ENCODE data around the gene AGPAT2. TPM values are rescaled to one million over a fixed set of nuclear protein-coding genes. Genes with fewer than 3 reads are reported as not detected.

Gene AGPAT2
- total RNA-seq, 2 experiments from 2014 or later, result 3.6 to 4.0 TPM

DNA sequence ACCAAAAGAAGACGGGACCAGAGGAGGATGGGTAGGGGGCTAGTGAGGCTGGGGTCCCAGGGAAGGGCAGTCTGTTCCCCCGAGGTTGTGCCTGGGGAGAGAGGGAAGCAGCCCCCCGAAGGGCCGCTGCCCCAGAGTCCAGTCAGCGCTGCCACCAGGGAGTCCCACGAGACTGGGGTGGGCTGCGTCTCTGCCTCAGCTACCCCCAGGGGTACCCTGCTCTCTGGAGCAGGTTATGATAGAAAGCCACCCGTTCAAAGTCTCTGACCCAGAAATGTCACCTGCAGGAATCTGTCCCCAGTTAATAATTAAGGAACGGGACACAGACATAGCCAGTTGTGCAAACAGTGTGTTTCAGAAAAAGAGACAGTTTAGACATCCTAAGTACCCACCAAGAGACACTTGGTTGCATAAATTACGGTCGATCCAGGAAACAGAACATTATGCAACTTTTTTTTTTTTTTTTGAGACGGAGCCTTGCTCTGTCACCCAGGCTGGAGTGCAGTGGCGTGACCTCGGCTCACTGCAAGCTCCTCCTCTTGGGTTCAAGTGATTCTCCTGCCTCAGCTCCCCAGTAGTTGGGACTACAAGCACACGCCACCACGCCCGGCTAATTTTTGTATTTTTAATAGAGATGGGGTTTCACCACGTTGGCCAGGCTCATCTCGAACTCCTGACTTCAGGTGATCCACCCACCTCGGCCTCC lies 10.7 kb upstream of the AGPAT2 start:
- Histone ChIP-seq H3K27ac (ENCODE audit: low read depth in 1 of 2, low read length in 2 of 2) (no peak overlapping the region), H3K27me3 (ENCODE audit: control insufficient read depth in 1 of 2, insufficient read depth in 2 of 2, low read length in 2 of 2) (peaks cover 11 to 15% of the 10 kb centered on the region in 2 experiments), H3K4me1 (ENCODE audit: insufficient read depth, low read length) (peaks cover 20% of the 10 kb centered on the region), H3K36me3 (ENCODE audit: insufficient read depth, low read length) (no peaks in the 10 kb centered on the region), H3K9me3 (ENCODE audit: control insufficient read depth in 1 of 2, insufficient read depth in 1 of 2, low read length in 2 of 2) (peaks cover 0 to 16% of the 10 kb centered on the region in 2 experiments), H3K4me3 (ENCODE audit: low read length) (no peak overlapping the region)
- POLR2A ChIA-PET, result no interaction called here
- ATAC-seq (ENCODE audit: poor library complexity), result no peak
- peaks cover 37% of the 10 kb centered on the region for H3K27me3 Mint-ChIP-seq
- no peak overlapping the region for H3K4me3 Mint-ChIP-seq
- peaks cover 11% of the 10 kb centered on the region for H3K4me1 Mint-ChIP-seq (ENCODE audit: low read depth)
- no peak overlapping the region for H3K27ac Mint-ChIP-seq
- intact Hi-C loops (cut with DNase I, micrococcal nuclease), result no loop called here
- CTCF ChIA-PET, result no interaction called here
- H3K36me3 Mint-ChIP-seq (ENCODE audit: low read depth), result no peaks in the 10 kb centered on the region
- no peak for DNase-seq
- no peaks in the 10 kb centered on the region for H3K9me3 Mint-ChIP-seq
- TF ChIP-seq, protein P1, sequence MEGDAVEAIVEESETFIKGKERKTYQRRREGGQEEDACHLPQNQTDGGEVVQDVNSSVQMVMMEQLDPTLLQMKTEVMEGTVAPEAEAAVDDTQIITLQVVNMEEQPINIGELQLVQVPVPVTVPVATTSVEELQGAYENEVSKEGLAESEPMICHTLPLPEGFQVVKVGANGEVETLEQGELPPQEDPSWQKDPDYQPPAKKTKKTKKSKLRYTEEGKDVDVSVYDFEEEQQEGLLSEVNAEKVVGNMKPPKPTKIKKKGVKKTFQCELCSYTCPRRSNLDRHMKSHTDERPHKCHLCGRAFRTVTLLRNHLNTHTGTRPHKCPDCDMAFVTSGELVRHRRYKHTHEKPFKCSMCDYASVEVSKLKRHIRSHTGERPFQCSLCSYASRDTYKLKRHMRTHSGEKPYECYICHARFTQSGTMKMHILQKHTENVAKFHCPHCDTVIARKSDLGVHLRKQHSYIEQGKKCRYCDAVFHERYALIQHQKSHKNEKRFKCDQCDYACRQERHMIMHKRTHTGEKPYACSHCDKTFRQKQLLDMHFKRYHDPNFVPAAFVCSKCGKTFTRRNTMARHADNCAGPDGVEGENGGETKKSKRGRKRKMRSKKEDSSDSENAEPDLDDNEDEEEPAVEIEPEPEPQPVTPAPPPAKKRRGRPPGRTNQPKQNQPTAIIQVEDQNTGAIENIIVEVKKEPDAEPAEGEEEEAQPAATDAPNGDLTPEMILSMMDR (IDR thresholded peaks at IDR 0.05), result no peak

DNA sequence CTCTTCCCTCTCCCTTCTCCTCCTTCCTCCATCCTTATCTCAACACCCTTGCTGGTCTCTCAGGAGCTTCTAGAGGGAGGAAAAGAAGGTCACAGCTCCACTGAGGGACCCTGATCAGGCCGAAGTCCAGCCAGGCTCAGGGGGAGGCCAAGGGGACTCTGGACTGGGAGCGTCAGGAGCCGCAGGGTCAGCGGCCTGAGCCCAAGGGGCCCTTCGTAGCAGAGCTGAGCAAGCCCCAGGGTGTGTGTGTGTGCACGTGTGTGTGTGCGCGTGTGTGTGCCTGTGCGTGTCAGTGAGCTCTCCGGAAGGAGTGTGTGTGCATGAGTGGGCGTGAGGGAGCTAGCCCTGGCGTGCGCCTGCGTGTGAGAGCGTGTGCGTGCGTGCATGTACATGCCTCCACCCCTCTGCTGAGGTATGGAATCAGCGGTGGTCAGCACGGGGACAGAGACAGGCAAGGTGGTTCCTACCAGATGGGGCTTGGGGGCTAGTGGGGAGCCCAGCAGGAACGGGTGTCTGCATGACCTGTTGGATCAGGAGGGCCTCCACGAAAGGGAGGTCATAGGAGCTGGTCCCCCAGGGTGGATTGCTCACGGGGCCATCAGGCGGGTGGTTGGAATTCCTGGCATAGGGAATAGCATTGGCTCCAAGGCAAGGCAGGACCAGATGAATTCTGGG lies 10.0 kb upstream of the AGPAT2 start:
- CTCF ChIA-PET, result no interaction called here
- peaks cover 20% of the 10 kb centered on the region for H3K4me1 ChIP-seq (ENCODE audit: insufficient read depth, low read length)
- H3K4me3 Mint-ChIP-seq, result no peak overlapping the region

DNA sequence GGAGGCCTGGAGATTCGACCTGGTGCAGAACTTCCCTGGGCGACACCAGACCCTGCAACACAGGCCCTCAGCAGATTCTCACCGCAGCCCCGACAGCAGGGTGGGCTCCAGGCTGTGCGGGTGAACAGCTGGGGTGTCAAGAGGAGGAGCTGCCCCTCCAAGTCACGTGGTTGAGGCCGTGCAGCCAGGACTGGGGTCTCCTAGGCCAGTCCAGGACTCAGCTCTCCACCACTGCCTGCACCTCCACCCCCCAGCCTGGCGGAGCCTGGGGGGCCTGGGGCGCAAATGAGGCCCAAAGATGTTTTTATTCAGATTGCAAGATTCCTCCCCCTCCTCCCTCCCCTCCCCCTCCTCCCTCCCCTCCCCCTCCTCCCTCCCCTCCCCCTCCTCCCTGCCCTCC lies 9.2 kb upstream of the AGPAT2 start:
- no peak overlapping the region for H3K27ac Mint-ChIP-seq
- ATAC-seq (ENCODE audit: poor library complexity) (no peak), DNase-seq (no peak)
- H3K27ac ChIP-seq (ENCODE audit: low read depth in 1 of 2, low read length in 2 of 2), result no peak overlapping the region
- intact Hi-C loops (cut with DNase I, micrococcal nuclease), result no loop called here
- peaks cover 11 to 13% of the 10 kb centered on the region in 2 experiments for H3K27me3 ChIP-seq (ENCODE audit: control insufficient read depth in 1 of 2, insufficient read depth in 2 of 2, low read length in 2 of 2)
- peaks cover 18% of the 10 kb centered on the region for H3K4me1 ChIP-seq (ENCODE audit: insufficient read depth, low read length)
- no peaks in the 10 kb centered on the region for H3K9me3 Mint-ChIP-seq
- H3K4me3 Mint-ChIP-seq, result no peak overlapping the region
- H3K9me3 ChIP-seq (ENCODE audit: control insufficient read depth in 1 of 2, insufficient read depth in 1 of 2, low read length in 2 of 2), result peaks cover 0 to 16% of the 10 kb centered on the region in 2 experiments
- H3K36me3 Mint-ChIP-seq (ENCODE audit: low read depth), result no peaks in the 10 kb centered on the region
- no peak overlapping the region for H3K4me3 ChIP-seq (ENCODE audit: low read length)
- ChIA-PET CTCF (no interaction called here), POLR2A (no interaction called here)
- peaks cover 31% of the 10 kb centered on the region for H3K27me3 Mint-ChIP-seq
- TF ChIP-seq, protein P1 (IDR thresholded peaks at IDR 0.05), result no peak
- H3K4me1 Mint-ChIP-seq (ENCODE audit: low read depth), result peaks cover 8% of the 10 kb centered on the region
- H3K36me3 ChIP-seq (ENCODE audit: insufficient read depth, low read length), result no peaks in the 10 kb centered on the region

More for the DNA sequence above, 10.0 kb upstream of the AGPAT2 start:
- Histone ChIP-seq H3K27ac (ENCODE audit: low read depth in 1 of 2, low read length in 2 of 2) (no peak overlapping the region), H3K36me3 (ENCODE audit: insufficient read depth, low read length) (no peaks in the 10 kb centered on the region), H3K9me3 (ENCODE audit: control insufficient read depth in 1 of 2, insufficient read depth in 1 of 2, low read length in 2 of 2) (peaks cover 0 to 16% of the 10 kb centered on the region in 2 experiments), H3K27me3 (ENCODE audit: control insufficient read depth in 1 of 2, insufficient read depth in 2 of 2, low read length in 2 of 2) (peaks cover 11 to 15% of the 10 kb centered on the region in 2 experiments), H3K4me3 (ENCODE audit: low read length) (no peak overlapping the region)
- Mint-ChIP-seq H3K27ac (no peak overlapping the region), H3K27me3 (peaks cover 35% of the 10 kb centered on the region), H3K4me1 (ENCODE audit: low read depth) (peaks cover 11% of the 10 kb centered on the region), H3K9me3 (no peaks in the 10 kb centered on the region), H3K36me3 (ENCODE audit: low read depth) (no peaks in the 10 kb centered on the region)
- DNase-seq (no peak), ATAC-seq (ENCODE audit: poor library complexity) (no peak)
- POLR2A ChIA-PET, result no interaction called here
- TF ChIP-seq, protein P1 (IDR thresholded peaks at IDR 0.05), result no peak
- intact Hi-C loops (cut with DNase I, micrococcal nuclease), result no loop called here

Measured in CD4-positive, alpha-beta T cell (primary cell).